ENCODE results near the gene ZGPAT.

DNA sequence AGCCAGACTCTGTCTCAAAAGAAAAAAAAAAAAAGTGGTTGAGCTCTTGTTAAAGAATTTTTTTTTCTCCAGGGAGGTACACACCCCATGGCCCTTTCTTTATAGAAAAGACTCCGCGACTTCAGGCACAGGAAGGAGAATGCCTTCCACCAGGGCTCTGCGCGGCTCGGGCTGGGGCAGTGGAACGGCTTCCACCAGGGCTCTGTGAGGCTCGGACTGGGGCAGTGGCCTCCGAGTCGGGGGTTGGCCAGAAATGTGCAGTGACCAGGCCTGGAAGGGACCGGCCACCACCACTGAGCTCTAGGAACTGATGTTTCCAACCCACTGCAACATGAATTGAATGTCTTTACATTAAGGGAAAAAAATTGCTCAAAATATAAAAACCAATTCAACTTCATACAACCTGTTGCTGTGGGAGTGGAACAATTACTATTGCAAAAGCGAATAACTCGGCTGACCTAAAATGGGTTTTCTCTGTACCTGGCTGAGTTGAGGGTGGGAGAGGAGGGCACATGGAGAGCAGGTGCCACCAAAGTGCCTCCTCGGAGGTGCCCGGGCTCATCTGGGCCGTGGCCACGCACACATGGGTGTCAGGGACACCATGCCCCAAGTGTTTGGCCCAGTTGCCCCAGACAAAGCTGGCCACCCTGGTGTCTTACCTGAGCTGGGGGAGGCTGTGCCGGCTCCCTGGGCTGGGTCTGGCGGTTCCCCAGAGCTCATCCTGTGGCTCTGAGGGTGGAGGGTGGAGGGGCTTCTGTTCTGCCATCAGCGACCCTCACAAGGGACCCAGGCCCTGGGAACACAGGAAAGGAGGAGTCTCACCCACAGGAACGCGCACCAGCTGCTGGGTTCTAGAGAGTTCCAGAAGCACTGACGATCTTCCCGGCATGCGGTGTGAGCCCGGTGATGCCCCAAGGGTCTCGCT, 61.0 kb downstream of the ZGPAT start:
- TF ChIP-seq, protein P1, sequence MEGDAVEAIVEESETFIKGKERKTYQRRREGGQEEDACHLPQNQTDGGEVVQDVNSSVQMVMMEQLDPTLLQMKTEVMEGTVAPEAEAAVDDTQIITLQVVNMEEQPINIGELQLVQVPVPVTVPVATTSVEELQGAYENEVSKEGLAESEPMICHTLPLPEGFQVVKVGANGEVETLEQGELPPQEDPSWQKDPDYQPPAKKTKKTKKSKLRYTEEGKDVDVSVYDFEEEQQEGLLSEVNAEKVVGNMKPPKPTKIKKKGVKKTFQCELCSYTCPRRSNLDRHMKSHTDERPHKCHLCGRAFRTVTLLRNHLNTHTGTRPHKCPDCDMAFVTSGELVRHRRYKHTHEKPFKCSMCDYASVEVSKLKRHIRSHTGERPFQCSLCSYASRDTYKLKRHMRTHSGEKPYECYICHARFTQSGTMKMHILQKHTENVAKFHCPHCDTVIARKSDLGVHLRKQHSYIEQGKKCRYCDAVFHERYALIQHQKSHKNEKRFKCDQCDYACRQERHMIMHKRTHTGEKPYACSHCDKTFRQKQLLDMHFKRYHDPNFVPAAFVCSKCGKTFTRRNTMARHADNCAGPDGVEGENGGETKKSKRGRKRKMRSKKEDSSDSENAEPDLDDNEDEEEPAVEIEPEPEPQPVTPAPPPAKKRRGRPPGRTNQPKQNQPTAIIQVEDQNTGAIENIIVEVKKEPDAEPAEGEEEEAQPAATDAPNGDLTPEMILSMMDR (conservative IDR thresholded peaks at IDR 0.05; ENCODE audit: low read length), result no peak
- no peak for TF ChIP-seq EZH2phosphoT487 (IDR thresholded peaks at IDR 0.05; ENCODE audit: borderline replicate concordance)
